Body of pancreas (tissue), 4 donors: ENCODE data around the gene DRAM1. TPM values are rescaled to one million over a fixed set of nuclear protein-coding genes. Genes with fewer than 3 reads are reported as not detected.

Experiments
- ATAC-seq: fragments of 150-250 bp; one replicate; pipeline ENCODE4 v1.9.1; 2016
- DNase-seq, 4 donors: peaks; one replicate each; pipeline ENCODE4 v3.0.0-alpha.2; 2019
- H3K27ac ChIP-seq, 4 donors: fragments of 200-600 bp; sonication (generic); 1 replicate in 3 of 4; 2 replicates in 1 of 4; pipeline versions ENCODE4 v1.5.1 to v1.6.1; 2016 to 2019; ENCODE audit warnings: mild to moderate bottlenecking in 1 of 4, mixed read lengths in 1 of 4, moderate library complexity in 1 of 4
- H3K27me3 ChIP-seq, 2 donors: fragments of 200-600 bp; sonication (generic); one replicate each; pipeline ENCODE4 v1.6.0; 2016; ENCODE audit warnings: mild to moderate bottlenecking in 1 of 2
- H3K36me3 ChIP-seq, 2 donors: fragments of 200-600 bp; sonication (generic); replicated peaks in 1 of 2; 2 replicates each; pipeline ENCODE4 v1.5.1; 2016; ENCODE audit warnings: low read depth in 2 of 2; ENCODE audit not compliant: insufficient read depth in 1 of 2
- H3K4me1 ChIP-seq: fragments of 200-600 bp; sonication (generic); one replicate; pipeline ENCODE4 v1.6.0; 2016
- H3K4me3 ChIP-seq, 2 donors: fragments of 200-600 bp; sonication (generic); 1 replicate in 1 of 2; 2 replicates in 1 of 2; pipeline ENCODE4 v1.5.1; 2016 to 2019
- H3K9me3 ChIP-seq, 3 donors: fragments of 200-600 bp; sonication (generic); 1 replicate in 2 of 3; 2 replicates in 1 of 3; pipeline ENCODE4 v1.5.1; 2016
- CTCF ChIP-seq, 7 experiments: fragments of 450-650 bp in 4 of 7; fragments of 200-600 bp in 3 of 7; sonication (generic) in 3 of 7; IDR thresholded peaks; one replicate each; pipeline ENCODE4 v1.5.1; 2016 to 2019; ENCODE audit warnings: antibody characterized with exemption in 7 of 7
- POLR2A ChIP-seq, 3 donors: fragments of 450-650 bp; IDR thresholded peaks; one replicate each; pipeline ENCODE4 v1.6.1; 2016; ENCODE audit warnings: antibody characterized with exemption in 3 of 3, mild to moderate bottlenecking in 2 of 3
- WGBS, 2 donors: methylation state at CpG; one replicate each; pipeline ENCODE4 v1.1.5; 2017; 5-methylcytosine and 5-hydroxymethylcytosine counted together
- intact Hi-C: fragments of 100-400 bp; cut with DNase I; formaldehyde crosslinking; loops from one replicate; pipeline ENCODE4 v1.15.1; 2023
- total RNA-seq, 2 donors: library from RNA; depleted of rRNA; stranded (reverse); fragments of >200 nt; gene quantifications; one replicate each; pipeline ENCODE4 v1.1.0, GENCODE V29; 2016

DRAM1 gene
- total RNA-seq, result 10 to 100 TPM in 1 of 2 donors, 1 to 10 TPM in 1; 2.6 to 14.5 TPM

DNA sequence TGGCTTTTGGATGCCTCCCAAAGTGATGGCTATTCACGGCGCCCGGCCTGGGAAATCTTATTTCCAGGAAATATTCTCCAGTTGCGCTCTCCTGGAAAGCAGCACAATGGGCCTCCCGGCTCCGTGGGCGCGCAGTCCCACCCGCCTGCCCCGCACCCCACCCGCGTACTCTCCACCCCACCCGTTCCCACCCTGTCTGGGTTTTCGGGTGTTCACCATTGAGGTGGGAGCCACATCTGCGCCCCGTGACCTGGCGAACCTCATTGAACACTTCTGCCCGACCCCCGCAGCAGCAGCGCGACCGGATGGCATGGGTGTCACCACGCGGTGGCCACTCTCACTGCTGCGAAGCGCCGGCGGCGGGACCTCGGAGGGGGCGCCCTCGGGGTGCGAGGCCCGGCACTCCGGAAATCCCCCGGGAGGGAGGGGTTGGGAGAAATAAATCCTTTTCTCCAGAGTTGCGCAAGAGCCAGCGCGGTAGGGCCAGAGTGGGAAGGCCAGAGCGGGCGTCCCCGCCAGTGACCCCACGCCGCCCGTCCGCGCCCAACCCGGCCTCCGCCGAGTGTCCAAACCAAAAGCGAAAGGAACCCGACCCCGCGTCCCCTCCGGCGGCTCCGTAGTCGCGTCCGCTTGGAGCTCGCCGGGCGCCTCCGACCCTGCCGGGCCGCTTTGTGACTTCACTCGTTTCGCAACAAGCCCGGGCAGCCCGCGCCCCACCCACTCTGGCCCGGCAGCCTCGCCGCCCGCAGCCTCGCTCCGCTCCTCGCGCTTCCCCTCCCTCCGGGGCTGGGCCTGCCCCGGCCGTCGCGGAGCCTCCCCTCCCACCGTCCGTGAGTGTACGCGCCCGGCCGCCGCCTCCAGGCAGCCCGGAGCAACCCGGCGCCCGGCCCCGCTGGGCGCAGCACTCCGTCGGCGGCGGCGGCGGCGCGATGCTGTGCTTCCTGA lies at the start of gene DRAM1:
TSS of gene DRAM1 (plus strand) at position 720 of the 945 bp plus-strand sequence. CDS start at position 930, 210 bp downstream.
- Histone ChIP-seq H3K4me3 (peak within 1 kb of the TSS; percentile 53 to 86), H3K36me3 (no peaks in the 10 kb centered on the region), H3K27me3 (no peaks in the 10 kb centered on the region), H3K27ac (peak within 1 kb of the TSS; percentile 94 to 98 (median 96)), H3K9me3 (no peaks in the 10 kb centered on the region), H3K4me1 (peaks cover 24% of the 10 kb centered on the region)
- WGBS, 2 donors, result 1% methylated on average over 89 of the region's 105 CpGs; no CpG with 5 or more reads in 1 of the 2 donors
- ATAC-seq, result peak; percentile 94
- DNase-seq, result peak; percentile 91 to 95 (median 94)
- TF ChIP-seq POLR2A (IDR thresholded peaks at IDR 0.05) (peak; percentile 91 to 93 (median 91)), CTCF (IDR thresholded peaks at IDR 0.05) (peak in 2 of 7 experiments; percentile 6 to 18)
- intact Hi-C loops, result no loop called here

DNA sequence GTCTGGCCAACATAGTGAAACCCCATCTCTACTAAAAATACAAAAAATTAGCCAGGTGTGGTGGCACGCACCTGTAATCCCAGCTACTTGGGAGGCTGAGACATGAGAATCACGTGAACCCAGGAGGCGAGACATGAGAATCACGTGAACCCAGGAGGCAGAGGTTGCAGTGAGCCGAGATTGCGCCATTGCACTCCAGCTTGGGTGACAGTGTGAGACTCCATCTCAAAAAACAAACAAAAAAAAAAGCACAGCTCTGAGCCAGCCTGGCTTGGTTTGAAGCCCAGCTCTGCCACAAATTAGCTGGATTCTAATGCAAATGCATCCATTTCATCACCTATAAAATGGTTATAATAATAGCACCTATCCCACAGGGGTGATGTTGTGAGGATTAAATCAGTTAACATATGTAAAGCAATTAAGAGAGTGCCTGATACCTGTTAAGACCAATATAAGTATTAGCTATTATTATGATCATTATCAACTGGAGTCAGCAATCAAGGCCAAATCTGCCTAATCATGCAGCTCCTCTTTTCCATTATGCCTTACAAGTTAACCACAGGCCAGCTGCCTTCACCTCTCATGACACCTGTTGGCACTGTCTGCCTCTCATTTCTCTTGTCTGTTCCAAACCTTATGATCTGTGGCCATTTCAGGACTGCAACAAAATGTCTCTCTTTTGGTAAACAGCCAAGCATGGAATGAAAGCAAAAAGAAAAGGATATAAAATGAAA lies 48.8 kb upstream of the DRAM1 start:
- Histone ChIP-seq H3K4me1 (peaks cover 20% of the 10 kb centered on the region), H3K27ac (no peak overlapping the region)
- no peak for ATAC-seq

GRCh38 chr12:101829639-101830366 lies 47.6 kb upstream of the DRAM1 start:
- ATAC-seq, result no peak

More for the DNA sequence above, 48.8 kb upstream of the DRAM1 start:
- Histone ChIP-seq H3K4me3 (no peak overlapping the region), H3K36me3 (no peaks in the 10 kb centered on the region), H3K9me3 (no peaks in the 10 kb centered on the region), H3K27me3 (no peaks in the 10 kb centered on the region)
- 84 to 90% methylated on average over 6 of the region's 6 CpGs for WGBS, 2 donors
- intact Hi-C loops, result no loop called here
- TF ChIP-seq POLR2A (IDR thresholded peaks at IDR 0.05), result no peak
- TF ChIP-seq CTCF (IDR thresholded peaks at IDR 0.05), result no peak
- no peak for DNase-seq

More at GRCh38 chr12:101829639-101830366, 47.6 kb upstream of the DRAM1 start:
- H3K36me3 ChIP-seq, result no peaks in the 10 kb centered on the region
- peak in 2 of 4 donors; percentile 20 to 51 for DNase-seq
- intact Hi-C loops, result loop anchor here (5.0 kb wide), 1 partner anchor 338 kb away; no protein-coding TSS in a partner anchor
- peak overlapping the region; percentile 45 to 84 for H3K4me3 ChIP-seq
- peak overlapping the region; percentile 43 to 85 (median 77) for H3K27ac ChIP-seq
- no peaks in the 10 kb centered on the region for H3K9me3 ChIP-seq
- no peak for TF ChIP-seq POLR2A (IDR thresholded peaks at IDR 0.05)
- TF ChIP-seq CTCF (IDR thresholded peaks at IDR 0.05), result no peak
- peaks cover 15% of the 10 kb centered on the region for H3K4me1 ChIP-seq
- H3K27me3 ChIP-seq, result no peaks in the 10 kb centered on the region
- 3% methylated on average over 11 of the region's 11 CpGs for WGBS, 2 donors
